Neural progenitor cell (in vitro differentiated cells): ENCODE data around the gene ID1. TPM values are rescaled to one million over a fixed set of nuclear protein-coding genes. Genes with fewer than 3 reads are reported as not detected.

Experiments
- DNase-seq: peaks from one replicate; pipeline ENCODE4 v3.0.0-alpha.2; 2016; ENCODE audit warnings: low spot score
- H2AFZ ChIP-seq: fragments of 200-600 bp; sonication (generic); replicated peaks from 2 replicates; pipeline ENCODE4 v1.6.1; 2016; ENCODE audit warnings: antibody characterized with exemption
- H3F3A ChIP-seq: fragments of 200-600 bp; sonication (generic); 2 replicates; pipeline ENCODE4 v1.6.1; 2016; ENCODE audit warnings: antibody characterized with exemption, low read depth
- H3K27ac ChIP-seq: fragments of 200-600 bp; sonication (generic); 2 replicates; pipeline ENCODE4 v1.5.1; 2016; ENCODE audit warnings: mild to moderate bottlenecking
- H3K27me3 ChIP-seq: fragments of 200-600 bp; sonication (generic); 2 replicates; pipeline ENCODE4 v1.6.1; 2016; ENCODE audit warnings: mild to moderate bottlenecking, moderate library complexity
- H3K36me3 ChIP-seq: fragments of 200-600 bp; sonication (generic); 2 replicates; pipeline ENCODE4 v1.5.1; 2016
- H3K4me1 ChIP-seq: fragments of 200-600 bp; sonication (generic); 2 replicates; pipeline ENCODE4 v1.6.1; 2016; ENCODE audit warnings: mixed run types
- H3K4me2 ChIP-seq: fragments of 200-600 bp; sonication (generic); 2 replicates; pipeline ENCODE4 v1.6.1; 2016
- H3K4me3 ChIP-seq: fragments of 200-600 bp; sonication (generic); 2 replicates; pipeline ENCODE4 v1.5.1; 2016
- H3K79me2 ChIP-seq: fragments of 200-600 bp; sonication (generic); 2 replicates; pipeline ENCODE4 v1.6.1; 2016; ENCODE audit warnings: low read depth
- H3K9ac ChIP-seq: fragments of 200-600 bp; sonication (generic); 2 replicates; pipeline ENCODE4 v1.6.1; 2016
- H3K9me3 ChIP-seq: fragments of 200-600 bp; sonication (generic); 2 replicates; pipeline ENCODE4 v1.5.1; 2016; ENCODE audit warnings: low read depth
- H4K20me1 ChIP-seq: fragments of 200-600 bp; sonication (generic); 2 replicates; pipeline ENCODE4 v1.6.1; 2016; ENCODE audit warnings: low read depth
- H3K27ac Mint-ChIP-seq: 3 replicates; pipeline ENCODE4 v1.8.0; 2021; ENCODE audit warnings: mixed read lengths
- H3K27me3 Mint-ChIP-seq: 2 replicates; pipeline ENCODE4 v1.8.0; 2022; ENCODE audit warnings: low read depth, mild to moderate bottlenecking, inconsistent platforms, moderate library complexity, mixed read lengths; ENCODE audit not compliant: insufficient read depth
- H3K36me3 Mint-ChIP-seq: 3 replicates; pipeline ENCODE4 v1.8.0; 2021; ENCODE audit warnings: mixed read lengths
- H3K4me1 Mint-ChIP-seq: 3 replicates; pipeline ENCODE4 v1.8.0; 2021; ENCODE audit warnings: mixed read lengths
- H3K4me3 Mint-ChIP-seq: 3 replicates; pipeline ENCODE4 v1.8.0; 2021; ENCODE audit warnings: mild to moderate bottlenecking, moderate library complexity, mixed read lengths
- H3K9me3 Mint-ChIP-seq: 3 replicates; pipeline ENCODE4 v1.8.0; 2020; ENCODE audit warnings: mixed read lengths
- CTCF ChIP-seq: fragments of 200-600 bp; sonication (generic); IDR thresholded peaks from 2 replicates; pipeline ENCODE4 v1.5.1; 2017; ENCODE audit warnings: antibody characterized with exemption, mild to moderate bottlenecking
- EZH2 ChIP-seq: fragments of 200-600 bp; sonication (generic); IDR thresholded peaks from 2 replicates; pipeline ENCODE4 v1.6.1; 2017; ENCODE audit warnings: antibody characterized with exemption, mild to moderate bottlenecking, moderate library complexity
- EZH2phosphoT487 ChIP-seq: fragments of 200-600 bp; sonication (generic); IDR thresholded peaks from 2 replicates; pipeline ENCODE4 v1.6.1; 2017; ENCODE audit warnings: antibody characterized with exemption
- total RNA-seq: library from RNA; depleted of rRNA; stranded (reverse); fragments of >200 nt; gene quantifications from 2 replicates; pipeline ENCODE4 v1.2.3, GENCODE V29; 2015; ENCODE audit warnings: low replicate concordance

The ID1 gene
- total RNA-seq, 1 donor from 2014 or later = 80.8 TPM

GRCh38 chr20:31630187-31630790 is 25.2 kb downstream of the ID1 start:
- no peaks in the 10 kb centered on the region for H3K36me3 ChIP-seq
- H3K9me3 ChIP-seq = no peaks in the 10 kb centered on the region
- Mint-ChIP-seq H3K4me3 (no peak overlapping the region), H3K9me3 (no peaks in the 10 kb centered on the region), H3K27me3 (peaks cover 8% of the 10 kb centered on the region), H3K27ac (no peak overlapping the region), H3K4me1 (no peaks in the 10 kb centered on the region), H3K36me3 (no peaks in the 10 kb centered on the region)
- H3K4me3 ChIP-seq = no peak overlapping the region
- H3K9ac ChIP-seq = no peak overlapping the region
- H4K20me1 ChIP-seq = no peaks in the 10 kb centered on the region
- no peak for TF ChIP-seq EZH2
- TF ChIP-seq EZH2phosphoT487 = no peak
- TF ChIP-seq CTCF = no peak
- H3K4me2 ChIP-seq = no peak overlapping the region
- no peaks in the 10 kb centered on the region for H3K79me2 ChIP-seq
- no peak for DNase-seq
- no peak overlapping the region for H3K27ac ChIP-seq
- no peaks in the 10 kb centered on the region for H3F3A ChIP-seq
- no peaks in the 10 kb centered on the region for H3K27me3 ChIP-seq
- no peak overlapping the region for H2AFZ ChIP-seq
- no peaks in the 10 kb centered on the region for H3K4me1 ChIP-seq

- Histone ChIP-seq H3K4me3 (no peak overlapping the region), H3K9ac (no peak overlapping the region), H3K27me3 (no peaks in the 10 kb centered on the region), H3K36me3 (no peaks in the 10 kb centered on the region), H3F3A (no peaks in the 10 kb centered on the region), H3K9me3 (no peaks in the 10 kb centered on the region), H3K27ac (no peak overlapping the region), H3K4me1 (no peaks in the 10 kb centered on the region), H3K79me2 (no peaks in the 10 kb centered on the region), H4K20me1 (no peaks in the 10 kb centered on the region), H3K4me2 (no peak overlapping the region), H2AFZ (no peak overlapping the region)
- H3K36me3 Mint-ChIP-seq = no peaks in the 10 kb centered on the region
- H3K4me3 Mint-ChIP-seq = no peak overlapping the region
- peaks cover 8% of the 10 kb centered on the region for H3K27me3 Mint-ChIP-seq
- no peaks in the 10 kb centered on the region for H3K9me3 Mint-ChIP-seq
- no peak for TF ChIP-seq CTCF
- no peak for TF ChIP-seq EZH2phosphoT487
- no peak for TF ChIP-seq EZH2
- no peaks in the 10 kb centered on the region for H3K4me1 Mint-ChIP-seq
- DNase-seq = no peak
- no peak overlapping the region for H3K27ac Mint-ChIP-seq
Observed at GRCh38 chr20:31632548-31633338, 27.7 kb downstream of the ID1 start.

GRCh38 chr20:31633339-31633914 is 28.3 kb downstream of the ID1 start:
- H2AFZ ChIP-seq = no peak overlapping the region
- H3K4me3 Mint-ChIP-seq = no peak overlapping the region
- peaks cover 8% of the 10 kb centered on the region for H3K27me3 Mint-ChIP-seq
- H3K9me3 Mint-ChIP-seq = no peaks in the 10 kb centered on the region
- no peaks in the 10 kb centered on the region for H4K20me1 ChIP-seq
- H3K27me3 ChIP-seq = no peaks in the 10 kb centered on the region
- no peak overlapping the region for H3K4me3 ChIP-seq
- no peak overlapping the region for H3K27ac ChIP-seq
- no peak overlapping the region for H3K4me2 ChIP-seq
- peaks cover 3% of the 10 kb centered on the region for H3K4me1 Mint-ChIP-seq
- no peak overlapping the region for H3K9ac ChIP-seq
- no peak overlapping the region for H3K27ac Mint-ChIP-seq
- no peaks in the 10 kb centered on the region for H3K79me2 ChIP-seq
- no peak for DNase-seq
- H3K9me3 ChIP-seq = no peaks in the 10 kb centered on the region
- TF ChIP-seq EZH2 (no peak), EZH2phosphoT487 (no peak), CTCF (no peak)
- H3F3A ChIP-seq = no peaks in the 10 kb centered on the region
- no peaks in the 10 kb centered on the region for H3K36me3 ChIP-seq
- no peaks in the 10 kb centered on the region for H3K36me3 Mint-ChIP-seq
- peaks cover 5% of the 10 kb centered on the region for H3K4me1 ChIP-seq
